H1 (cell line): Measurements from ENCODE around the gene SORBS1. TPM values are rescaled to one million over a fixed set of nuclear protein-coding genes. Genes with fewer than 3 reads are reported as not detected.

Experiments used
- CTCF ChIA-PET: fragments of 300-600 bp; sonication (Branson Sonifier 250); formaldehyde crosslinking; loops from one replicate; lab custom pipeline; 2021; ENCODE audit not compliant: partially characterized antibody; lab: Charles Lee
- POLR2A ChIA-PET: fragments of 300-600 bp; sonication (Branson Sonifier 250); formaldehyde crosslinking; loops from one replicate; lab custom pipeline; 2021; ENCODE audit warnings: inconsistent platforms; ENCODE audit not compliant: partially characterized antibody; lab: Charles Lee
- DNase-seq, 2 experiments: peaks; one replicate each; pipeline versions ENCODE4 v3.0.0 to v3.0.0-alpha.2; 2010 to 2022; ENCODE audit warnings: low spot score in 2 of 2, low read depth in 1 of 2, mixed read lengths in 1 of 2
- FAIRE-seq: peaks from 2 replicates; lab custom pipeline; 2011; peaks lifted over from hg19 to GRCh38; lab: Jason Lieb, UNC
- H2AFZ ChIP-seq: 2 replicates; pipeline ENCODE4 v1.8.1; 2012; ENCODE audit warnings: low read length, inconsistent platforms
- H2AK5ac ChIP-seq: 2 replicates; pipeline ENCODE4 v1.6.1; 2013; ENCODE audit warnings: low read depth, low read length
- H2BK120ac ChIP-seq: replicated peaks from 2 replicates; pipeline ENCODE3; 2013; ENCODE audit warnings: low read depth, low read length, inconsistent platforms
- H2BK12ac ChIP-seq: 2 replicates; pipeline ENCODE4 v1.6.1; 2013; ENCODE audit warnings: low read depth, low read length
- H2BK15ac ChIP-seq: 2 replicates; pipeline ENCODE4 v1.6.1; 2013; ENCODE audit warnings: low read length
- H2BK20ac ChIP-seq: 2 replicates; pipeline ENCODE4 v1.6.1; 2013; ENCODE audit warnings: low read length
- H2BK5ac ChIP-seq: 2 replicates; pipeline ENCODE4 v1.6.1; 2013; ENCODE audit warnings: low read depth, low read length
- H3K14ac ChIP-seq: 2 replicates; pipeline ENCODE4 v1.6.1; 2013; ENCODE audit warnings: inconsistent platforms; ENCODE audit not compliant: insufficient read length
- H3K18ac ChIP-seq: 2 replicates; pipeline ENCODE4 v1.6.1; 2013; ENCODE audit warnings: low read length; ENCODE audit errors: extremely low read depth
- H3K23ac ChIP-seq: 2 replicates; pipeline ENCODE4 v1.6.1; 2013; ENCODE audit warnings: inconsistent platforms; ENCODE audit not compliant: insufficient read length
- H3K23me2 ChIP-seq: 2 replicates; pipeline ENCODE4 v1.6.1; 2013; ENCODE audit warnings: low read depth, low read length
- H3K27ac ChIP-seq: 2 replicates; pipeline ENCODE4 v1.6.1; 2011; ENCODE audit warnings: low read depth, low read length, inconsistent platforms
- H3K27me3 ChIP-seq, 4 experiments: replicated peaks in 1 of 4; 1 replicate in 1 of 4; 2 replicates in 3 of 4; pipeline versions ENCODE4 v1.6.1 to v1.8.1; 2011 to 2013; ENCODE audit warnings: low read length in 3 of 4, mild to moderate bottlenecking in 3 of 4, inconsistent platforms in 2 of 4, mixed read lengths in 2 of 4, moderate library complexity in 1 of 4; ENCODE audit not compliant: control insufficient read depth in 3 of 4, insufficient read depth in 3 of 4; ENCODE audit errors: extremely low read depth in 1 of 4
- H3K36me3 ChIP-seq, 4 experiments: 2 replicates each; pipeline versions ENCODE4 v1.6.1 to v1.8.1; 2011 to 2013; ENCODE audit warnings: mild to moderate bottlenecking in 4 of 4, low read length in 3 of 4, moderate library complexity in 2 of 4, control low read depth in 1 of 4, inconsistent platforms in 1 of 4; ENCODE audit not compliant: insufficient read depth in 4 of 4, control insufficient read depth in 2 of 4
- H3K4ac ChIP-seq: replicated peaks from 2 replicates; pipeline ENCODE3; 2013; ENCODE audit warnings: low read length, low read depth, mixed read lengths, inconsistent platforms; ENCODE audit not compliant: insufficient read length
- H3K4me1 ChIP-seq, 4 experiments: replicated peaks in 1 of 4; 1 replicate in 1 of 4; 2 replicates in 3 of 4; pipeline versions ENCODE4 v1.6.1 to v1.8.1; 2011 to 2013; ENCODE audit warnings: low read length in 3 of 4, inconsistent platforms in 2 of 4, mixed read lengths in 1 of 4; ENCODE audit not compliant: insufficient read depth in 4 of 4, control insufficient read depth in 3 of 4
- H3K4me2 ChIP-seq, 2 experiments: 2 replicates each; pipeline versions ENCODE4 v1.6.1 to v1.8.1; 2011 to 2013; ENCODE audit warnings: low read depth in 2 of 2, low read length in 2 of 2, control low read depth in 1 of 2, inconsistent platforms in 1 of 2, mild to moderate bottlenecking in 1 of 2; ENCODE audit not compliant: insufficient read depth in 1 of 2
- H3K4me3 ChIP-seq, 4 experiments: fragments of 200-600, 300-600 bp in 1 of 4; sonication (generic), shearing (Covaris generic), sonication (Bioruptor Twin) in 1 of 4; 2 replicates each; pipeline versions ENCODE4 v1.5.1 to v1.8.1; 2011 to 2016; ENCODE audit warnings: low read length in 4 of 4, low read depth in 3 of 4, control low read depth in 2 of 4, inconsistent platforms in 2 of 4, mild to moderate bottlenecking in 2 of 4, mixed read lengths in 1 of 4, moderate library complexity in 1 of 4; ENCODE audit not compliant: insufficient read depth in 2 of 4; ENCODE audit errors: extremely low read depth in 1 of 4
- H3K56ac ChIP-seq: replicated peaks from 2 replicates; pipeline ENCODE3; 2013; ENCODE audit warnings: low read depth, mild to moderate bottlenecking, mixed read lengths, low read length, inconsistent platforms; ENCODE audit not compliant: insufficient read length
- H3K79me1 ChIP-seq: 2 replicates; pipeline ENCODE4 v1.6.1; 2013; ENCODE audit warnings: low read depth, low read length, control low read depth
- H3K79me2 ChIP-seq, 2 experiments: 2 replicates each; pipeline versions ENCODE4 v1.6.1 to v1.8.1; 2012 to 2013; ENCODE audit warnings: low read length in 2 of 2, mild to moderate bottlenecking in 2 of 2, inconsistent platforms in 1 of 2; ENCODE audit not compliant: insufficient read depth in 2 of 2, control insufficient read depth in 1 of 2
- H3K9ac ChIP-seq, 4 experiments: replicated peaks in 1 of 4; 1 replicate in 1 of 4; 2 replicates in 3 of 4; pipeline versions ENCODE4 v1.6.1 to v1.8.1; 2011 to 2013; ENCODE audit warnings: low read depth in 3 of 4, low read length in 3 of 4, control low read depth in 2 of 4, mild to moderate bottlenecking in 2 of 4, moderate library complexity in 2 of 4, inconsistent platforms in 1 of 4; ENCODE audit errors: extremely low read depth in 1 of 4
- H3K9me3 ChIP-seq, 2 experiments: 2 replicates each; pipeline versions ENCODE4 v1.6.1 to v1.8.1; 2012 to 2013; ENCODE audit warnings: mild to moderate bottlenecking in 2 of 2, moderate library complexity in 2 of 2, control low read depth in 1 of 2, inconsistent platforms in 1 of 2, low read depth in 1 of 2, low read length in 1 of 2, mixed read lengths in 1 of 2; ENCODE audit not compliant: insufficient read depth in 2 of 2
- H4K20me1 ChIP-seq, 2 experiments: replicated peaks in 1 of 2; 2 replicates each; pipeline versions ENCODE3 to v1.8.1; 2011 to 2013; ENCODE audit warnings: inconsistent platforms in 2 of 2, low read length in 2 of 2, mild to moderate bottlenecking in 1 of 2; ENCODE audit not compliant: insufficient read depth in 2 of 2, control insufficient read depth in 1 of 2
- H4K5ac ChIP-seq: 2 replicates; pipeline ENCODE4 v1.6.1; 2013; ENCODE audit warnings: low read length, low read depth, mixed read lengths, inconsistent platforms; ENCODE audit not compliant: insufficient read length
- H4K8ac ChIP-seq: 2 replicates; pipeline ENCODE4 v1.8.0; 2013; ENCODE audit warnings: mild to moderate bottlenecking, moderate library complexity, low read length, inconsistent platforms; ENCODE audit not compliant: insufficient read depth; ENCODE audit errors: extremely low read depth
- H4K91ac ChIP-seq: replicated peaks from 2 replicates; pipeline ENCODE3; 2013; ENCODE audit warnings: low read length, mixed read lengths, inconsistent platforms; ENCODE audit not compliant: insufficient read length
- BACH1 ChIP-seq: IDR thresholded peaks from 2 replicates; pipeline ENCODE4 v1.6.1; 2012; ENCODE audit warnings: low read length, improper control_type of control experiment
- EP300 ChIP-seq, 2 experiments: IDR thresholded peaks; 1 replicate in 1 of 2; 2 replicates in 1 of 2; pipeline ENCODE4 v1.6.1; 2011 to 2012; ENCODE audit warnings: low read depth in 2 of 2, low read length in 2 of 2, mild to moderate bottlenecking in 2 of 2, borderline replicate concordance in 1 of 2, inconsistent platforms in 1 of 2, moderate library complexity in 1 of 2
- POLR2AphosphoS5 ChIP-seq: IDR thresholded peaks from 2 replicates; pipeline ENCODE4 v1.6.1; 2011; ENCODE audit warnings: low read depth, low read length
- SRF ChIP-seq: IDR thresholded peaks from 2 replicates; pipeline ENCODE4 v1.6.1; 2011; ENCODE audit warnings: mild to moderate bottlenecking, low read depth, low read length, moderate library complexity
- YY1 ChIP-seq: IDR thresholded peaks from 2 replicates; pipeline ENCODE4 v1.6.1; 2011; ENCODE audit warnings: low read depth, mild to moderate bottlenecking, low read length
- WGBS, 2 experiments: shearing (Covaris generic) in 1 of 2; methylation state at CpG; one replicate each; pipeline versions ENCODE4 v1.1.6 to v1.1.7; 2013 to 2015; ENCODE audit warnings: low lambda C conversion rate in 2 of 2, mixed read lengths in 2 of 2, inconsistent platforms in 1 of 2, low coverage in 1 of 2, missing lambda C conversion rate in 1 of 2; ENCODE audit not compliant: insufficient replicate concordance in 2 of 2, insufficient coverage in 1 of 2, insufficient read length in 1 of 2; ENCODE audit errors: extremely low coverage in 1 of 2, missing lambda C conversion rate in 1 of 2; 5-methylcytosine and 5-hydroxymethylcytosine counted together
- polyA plus RNA-seq, 7 experiments: library from polyadenylated mRNA; depleted of rRNA in 3 of 7; stranded (reverse) in 5 of 7; unstranded in 2 of 7; fragments of >200 nt in 5 of 7; fragments of 200-250 nt in 2 of 7; gene quantifications; 1 replicate in 5 of 7; 2 replicates in 1 of 7; 4 replicates in 1 of 7; pipeline versions ENCODE4 v1.2.1 to v1.2.3, GENCODE V29; 2011 to 2013; ENCODE audit warnings: missing spikeins in 2 of 7, mixed read lengths in 2 of 7
- total RNA-seq: library from RNA; stranded (reverse); fragmentation: NEBNext Ultra II Directional; extraction: Animal tissue kit (Norgen Biotek cat#: 25700); gene quantifications from 2 replicates; pipeline ENCODE4 v1.2.1, GENCODE V29; 2021
- TF ChIP-seq, protein P1 (sequence below): IDR thresholded peaks from 2 replicates; pipeline ENCODE4 v1.6.1; 2012; ENCODE audit warnings: low read length, inconsistent platforms
- TF ChIP-seq, protein P2 (sequence below): IDR thresholded peaks from 2 replicates; pipeline ENCODE4 v1.6.1; 2011; ENCODE audit warnings: low read depth, mild to moderate bottlenecking, low read length; ENCODE audit not compliant: insufficient read depth
- TF ChIP-seq, protein P3 (sequence below): IDR thresholded peaks from 2 replicates; pipeline ENCODE4 v1.6.1; 2011; ENCODE audit warnings: low read length, improper control_type of control experiment

The SORBS1 gene
- total and polyA plus RNA-seq, 2 of the 8 experiments (the other 6 are each of a cell fraction or from before 2014, with no cell fraction given): 16.0 to 35.0 TPM

DNA sequence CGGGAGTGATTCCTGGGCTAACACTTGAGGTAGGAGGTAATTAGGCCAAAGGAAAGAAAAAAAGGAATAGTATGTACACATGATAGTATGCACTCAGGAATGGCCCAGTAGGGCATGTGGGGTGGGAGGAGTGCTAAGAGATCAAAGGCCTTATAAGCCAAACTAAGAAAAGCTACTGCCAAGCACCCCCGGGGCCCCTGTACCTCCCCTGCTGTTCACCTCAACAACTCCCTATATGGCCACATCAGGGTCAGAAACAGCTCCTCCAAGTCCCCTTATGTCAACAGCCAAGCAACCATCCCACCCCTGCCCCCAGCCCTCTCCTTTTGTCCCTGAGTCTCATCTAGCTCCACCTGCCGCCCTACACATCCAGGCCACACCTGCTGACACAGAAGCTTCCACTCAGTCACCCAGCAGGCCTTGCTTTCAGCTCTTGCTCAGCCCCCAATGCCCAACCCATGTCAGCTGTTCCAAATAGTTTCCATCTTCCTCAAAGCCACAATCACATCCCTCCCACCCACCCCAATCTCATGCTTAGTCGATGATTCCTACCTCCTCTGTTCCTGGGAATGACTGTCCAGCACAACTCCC is 80.2 kb downstream of the SORBS1 start:
- DNase-seq: no peak
- POLR2A ChIA-PET: interaction anchor here (1.1 to 1.6 kb wide), 3 partner anchors 34 to 80 kb away, joined by 3 to 5 read pairs (median 4); partner anchors contain the start of gene SORBS1
- no peak overlapping the region for H2AFZ ChIP-seq

More for the DNA sequence above, 80.2 kb downstream of the SORBS1 start:
- H3K4me1 ChIP-seq: peaks cover 10 to 27% (median 17%) of the 10 kb centered on the region in 4 experiments
- no peaks in the 10 kb centered on the region for H3K27me3 ChIP-seq
- H4K20me1 ChIP-seq: no peaks in the 10 kb centered on the region
- H4K8ac ChIP-seq: no peak overlapping the region
- 0 out of 2 replicates have a peak overlapping the region, but pooled peaks have one; percentile 10 for H2BK20ac ChIP-seq
- H3K9ac ChIP-seq: no peak overlapping the region
- H3K23me2 ChIP-seq: no peaks in the 10 kb centered on the region
- H3K79me2 ChIP-seq: peaks cover 0 to 20% of the 10 kb centered on the region in 2 experiments; a peak in 2 of 4 replicates
- H3K9me3 ChIP-seq: no peaks in the 10 kb centered on the region
- no peak overlapping the region for H4K5ac ChIP-seq
- no peak overlapping the region for H3K4ac ChIP-seq
- peaks cover 0 to 3% (median 0%) of the 10 kb centered on the region in 4 experiments; a peak in 1 of 8 replicates for H3K36me3 ChIP-seq
- no peak for FAIRE-seq
- no peak overlapping the region for H3K4me2 ChIP-seq
- H2BK5ac ChIP-seq: no peak overlapping the region
- H3K56ac ChIP-seq: no peak overlapping the region
- no peaks in the 10 kb centered on the region; the same call in 1 of the 2 replicates for H3K79me1 ChIP-seq
- H2BK12ac ChIP-seq: peak overlapping the region; percentile 20; the same call in 1 of the 2 replicates
- H3K14ac ChIP-seq: no peak overlapping the region
- no peak overlapping the region for H3K23ac ChIP-seq
- CTCF ChIA-PET: interaction anchor here (1.0 to 7.6 kb wide), 11 partner anchors 10 to 123 kb away, joined by 3 to 61 read pairs (median 4); no protein-coding TSS in a partner anchor
- no peak overlapping the region for H3K18ac ChIP-seq
- 83% methylated on average over 4 of the region's 4 CpGs; no CpG with 5 or more reads in 1 of the 2 experiments for WGBS, 2 experiments
- H2AK5ac ChIP-seq: no peak overlapping the region; the same call in 1 of the 2 replicates
- no peak overlapping the region; the same call in 1 of the 2 replicates for H2BK15ac ChIP-seq
- H3K4me3 ChIP-seq: no peak overlapping the region
- no peak overlapping the region for H2BK120ac ChIP-seq
- no peak overlapping the region for H4K91ac ChIP-seq
- 0 out of 2 replicates have a peak overlapping the region, but pooled peaks have one; percentile 21 for H3K27ac ChIP-seq
- TF ChIP-seq SRF (peak; percentile 92), YY1 (no peak), POLR2AphosphoS5 (no peak), BACH1 (no peak), EP300 (IDR thresholded peaks at IDR 0.05; ENCODE audit: borderline replicate concordance in 1 of 2, low read depth in 2 of 2, low read length in 2 of 2) (peak in 1 of 2 experiments; percentile 9; a peak in 1 of 3 replicates)
- TF ChIP-seq, protein P1, sequence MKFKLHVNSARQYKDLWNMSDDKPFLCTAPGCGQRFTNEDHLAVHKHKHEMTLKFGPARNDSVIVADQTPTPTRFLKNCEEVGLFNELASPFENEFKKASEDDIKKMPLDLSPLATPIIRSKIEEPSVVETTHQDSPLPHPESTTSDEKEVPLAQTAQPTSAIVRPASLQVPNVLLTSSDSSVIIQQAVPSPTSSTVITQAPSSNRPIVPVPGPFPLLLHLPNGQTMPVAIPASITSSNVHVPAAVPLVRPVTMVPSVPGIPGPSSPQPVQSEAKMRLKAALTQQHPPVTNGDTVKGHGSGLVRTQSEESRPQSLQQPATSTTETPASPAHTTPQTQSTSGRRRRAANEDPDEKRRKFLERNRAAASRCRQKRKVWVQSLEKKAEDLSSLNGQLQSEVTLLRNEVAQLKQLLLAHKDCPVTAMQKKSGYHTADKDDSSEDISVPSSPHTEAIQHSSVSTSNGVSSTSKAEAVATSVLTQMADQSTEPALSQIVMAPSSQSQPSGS: no peak
- TF ChIP-seq, protein P2, sequence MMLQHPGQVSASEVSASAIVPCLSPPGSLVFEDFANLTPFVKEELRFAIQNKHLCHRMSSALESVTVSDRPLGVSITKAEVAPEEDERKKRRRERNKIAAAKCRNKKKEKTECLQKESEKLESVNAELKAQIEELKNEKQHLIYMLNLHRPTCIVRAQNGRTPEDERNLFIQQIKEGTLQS: no peak
- TF ChIP-seq, protein P3, sequence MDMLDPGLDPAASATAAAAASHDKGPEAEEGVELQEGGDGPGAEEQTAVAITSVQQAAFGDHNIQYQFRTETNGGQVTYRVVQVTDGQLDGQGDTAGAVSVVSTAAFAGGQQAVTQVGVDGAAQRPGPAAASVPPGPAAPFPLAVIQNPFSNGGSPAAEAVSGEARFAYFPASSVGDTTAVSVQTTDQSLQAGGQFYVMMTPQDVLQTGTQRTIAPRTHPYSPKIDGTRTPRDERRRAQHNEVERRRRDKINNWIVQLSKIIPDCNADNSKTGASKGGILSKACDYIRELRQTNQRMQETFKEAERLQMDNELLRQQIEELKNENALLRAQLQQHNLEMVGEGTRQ: 0 out of 2 replicates have a peak, but pooled peaks have one; percentile 21
